IMR-90 (cell line): Measurements from ENCODE around the gene PPP2R5A. TPM values are rescaled to one million over a fixed set of nuclear protein-coding genes. Genes with fewer than 3 reads are reported as not detected.

Source experiments
- ATAC-seq: fragments of 200-7000 bp; cut with Tn5 transposase; 2 replicates; pipeline ENCODE4 v1.9.1; 2020; ENCODE audit warnings: low read depth, mild to moderate bottlenecking, moderate library complexity
- Bru-seq: library from RNA; stranded (reverse); fragments of 400-500 nt; gene quantifications from one replicate; lab custom pipeline; 2021; lab: Mats Ljungman, UMichigan
- BruChase-seq, 2 experiments: library from RNA; stranded (reverse); fragments of 400-500 nt; gene quantifications; one replicate each; lab custom pipeline; 2021; lab: Mats Ljungman, UMichigan
- BruUV-seq: library from RNA; stranded (reverse); fragments of 400-500 nt; replicated peaks from 2 replicates; lab custom pipeline; 2021; lab: Mats Ljungman, UMichigan
- CTCF ChIA-PET: fragments of 300-600 bp; formaldehyde crosslinking; extraction: SDS; loops from one replicate; lab custom pipeline; 2021; ENCODE audit warnings: antibody characterized with exemption; lab: Yijun Ruan, JAX
- POLR2A ChIA-PET: fragments of 300-600 bp; sonication (Branson Sonifier 250); formaldehyde crosslinking; loops from one replicate; lab custom pipeline; 2022; ENCODE audit warnings: antibody characterized with exemption; ENCODE audit not compliant: unreplicated experiment; lab: Charles Lee
- DNase-seq: peaks from one replicate; pipeline ENCODE4 v3.0.0; 2013
- H2AFZ ChIP-seq: replicated peaks from 2 replicates; pipeline ENCODE3; 2013; ENCODE audit warnings: low read length, mild to moderate bottlenecking; ENCODE audit not compliant: poor library complexity
- H2AK5ac ChIP-seq: 2 replicates; pipeline ENCODE4 v1.6.1; 2013; ENCODE audit warnings: low read depth, low read length, inconsistent platforms
- H2AK9ac ChIP-seq: replicated peaks from 2 replicates; pipeline ENCODE3; 2013; ENCODE audit warnings: mild to moderate bottlenecking, low read depth, low read length, moderate library complexity; ENCODE audit not compliant: poor library complexity
- H2BK120ac ChIP-seq: 2 replicates; pipeline ENCODE4 v1.6.1; 2013; ENCODE audit warnings: low read depth, low read length, inconsistent platforms
- H2BK15ac ChIP-seq: 3 replicates; pipeline ENCODE4 v1.6.1; 2013; ENCODE audit warnings: low read depth, low read length, inconsistent platforms
- H2BK20ac ChIP-seq: 2 replicates; pipeline ENCODE4 v1.6.1; 2013; ENCODE audit warnings: low read depth, mild to moderate bottlenecking, inconsistent platforms, low read length, moderate library complexity
- H2BK5ac ChIP-seq: 2 replicates; pipeline ENCODE4 v1.6.1; 2013; ENCODE audit warnings: mild to moderate bottlenecking, low read depth, low read length, inconsistent platforms; ENCODE audit not compliant: poor library complexity, severe bottlenecking
- H3K14ac ChIP-seq: replicated peaks from 2 replicates; pipeline ENCODE4 v1.6.1; 2013; ENCODE audit warnings: low read depth, low read length, inconsistent platforms
- H3K18ac ChIP-seq: 2 replicates; pipeline ENCODE4 v1.6.1; 2013; ENCODE audit warnings: low read depth, low read length, control low read depth
- H3K23ac ChIP-seq: 2 replicates; pipeline ENCODE4 v1.6.1; 2013; ENCODE audit warnings: low read depth, low read length, inconsistent platforms
- H3K27ac ChIP-seq: 2 replicates; pipeline ENCODE4 v1.5.1; 2013; ENCODE audit warnings: mild to moderate bottlenecking, control low read depth, low read length; ENCODE audit not compliant: insufficient read depth
- H3K27me3 ChIP-seq: 2 replicates; pipeline ENCODE4 v1.6.1; 2013; ENCODE audit warnings: low read length; ENCODE audit not compliant: control insufficient read depth, insufficient read depth
- H3K36me3 ChIP-seq: 2 replicates; pipeline ENCODE4 v1.6.1; 2013; ENCODE audit warnings: low read length, mixed read lengths; ENCODE audit not compliant: control insufficient read depth, insufficient read depth
- H3K4ac ChIP-seq: 2 replicates; pipeline ENCODE4 v1.6.1; 2013; ENCODE audit warnings: low read depth, low read length, inconsistent platforms
- H3K4me1 ChIP-seq: 2 replicates; pipeline ENCODE4 v1.6.1; 2013; ENCODE audit warnings: low read length, mixed read lengths; ENCODE audit not compliant: control insufficient read depth, insufficient read depth
- H3K4me2 ChIP-seq: 2 replicates; pipeline ENCODE4 v1.6.1; 2013; ENCODE audit warnings: low read depth, mild to moderate bottlenecking, control low read depth, low read length, moderate library complexity
- H3K4me3 ChIP-seq: 2 replicates; pipeline ENCODE4 v1.5.1; 2013; ENCODE audit warnings: low read depth, mild to moderate bottlenecking, control low read depth, low read length, moderate library complexity; ENCODE audit not compliant: insufficient read depth
- H3K56ac ChIP-seq: 2 replicates; pipeline ENCODE4 v1.6.1; 2013; ENCODE audit warnings: low read length, inconsistent platforms; ENCODE audit not compliant: insufficient read depth; ENCODE audit errors: extremely low read depth
- H3K79me1 ChIP-seq, 2 experiments: 2 replicates each; pipeline ENCODE4 v1.6.1; 2013; ENCODE audit warnings: low read length in 2 of 2, inconsistent platforms in 1 of 2, low read depth in 1 of 2
- H3K9ac ChIP-seq: 2 replicates; pipeline ENCODE4 v1.6.1; 2013; ENCODE audit warnings: low read depth, low read length, control low read depth
- H3K9me1 ChIP-seq: 2 replicates; pipeline ENCODE4 v1.6.1; 2013; ENCODE audit warnings: low read length, inconsistent platforms; ENCODE audit not compliant: insufficient read depth
- H3K9me3 ChIP-seq: 2 replicates; pipeline ENCODE4 v1.6.1; 2013; ENCODE audit warnings: low read length; ENCODE audit not compliant: control insufficient read depth, insufficient read depth
- H4K20me1 ChIP-seq: 2 replicates; pipeline ENCODE4 v1.6.1; 2013; ENCODE audit warnings: low read length, inconsistent platforms; ENCODE audit not compliant: insufficient read depth
- H4K5ac ChIP-seq: 2 replicates; pipeline ENCODE4 v1.6.1; 2013; ENCODE audit warnings: mild to moderate bottlenecking, low read depth, low read length, control low read depth
- H4K8ac ChIP-seq, 2 experiments: 2 replicates each; pipeline ENCODE4 v1.6.1; 2013; ENCODE audit warnings: low read depth in 2 of 2, low read length in 2 of 2, control low read depth in 1 of 2, inconsistent platforms in 1 of 2
- H4K91ac ChIP-seq: 2 replicates; pipeline ENCODE4 v1.6.1; 2013; ENCODE audit warnings: low read depth, low read length, inconsistent platforms; ENCODE audit not compliant: insufficient read depth
- BHLHE40 ChIP-seq: fragments of 150-350 bp; IDR thresholded peaks from 2 replicates; pipeline ENCODE4 v1.6.1; 2016; ENCODE audit warnings: mild to moderate bottlenecking, low read depth, low read length
- CHD1 ChIP-seq: IDR thresholded peaks from 2 replicates; pipeline ENCODE4 v1.6.1; 2012; ENCODE audit warnings: low read depth, low read length, improper control_type of control experiment
- MAFK ChIP-seq: IDR thresholded peaks from 2 replicates; pipeline ENCODE4 v1.6.1; 2012; ENCODE audit warnings: low read depth, low read length, improper control_type of control experiment
- MAZ ChIP-seq: IDR thresholded peaks from 2 replicates; pipeline ENCODE4 v1.6.1; 2012; ENCODE audit warnings: low read depth, mild to moderate bottlenecking, low read length, improper control_type of control experiment, moderate library complexity, borderline replicate concordance
- MXI1 ChIP-seq: IDR thresholded peaks from 2 replicates; pipeline ENCODE4 v1.6.1; 2012; ENCODE audit warnings: low read depth, mild to moderate bottlenecking, low read length, moderate library complexity, borderline replicate concordance
- NFE2L2 ChIP-seq: fragments of 150-350 bp; IDR thresholded peaks from 2 replicates; pipeline ENCODE4 v1.6.1; 2016; ENCODE audit warnings: low read depth, mild to moderate bottlenecking, low read length
- RAD21 ChIP-seq: IDR thresholded peaks from 2 replicates; pipeline ENCODE4 v1.6.1; 2012; ENCODE audit warnings: low read length, improper control_type of control experiment
- RCOR1 ChIP-seq: IDR thresholded peaks from 2 replicates; pipeline ENCODE4 v1.6.1; 2012; ENCODE audit warnings: mild to moderate bottlenecking, low read length, improper control_type of control experiment; ENCODE audit not compliant: insufficient replicate concordance
- RFX5 ChIP-seq: IDR thresholded peaks from 2 replicates; pipeline ENCODE4 v1.8.0; 2012; ENCODE audit warnings: low read depth, mild to moderate bottlenecking, low read length, moderate library complexity
- SMC3 ChIP-seq: fragments of 150-350 bp; IDR thresholded peaks from 2 replicates; pipeline ENCODE4 v1.6.1; 2016; ENCODE audit warnings: low read depth, mild to moderate bottlenecking, antibody characterized with exemption, low read length, moderate library complexity
- WGBS, 2 experiments: methylation state at CpG; one replicate each; pipeline versions ENCODE4 v1.1.5 to v1.1.7; 2013; ENCODE audit warnings: missing lambda C conversion rate in 2 of 2; ENCODE audit not compliant: insufficient read length in 1 of 2; ENCODE audit errors: extremely low coverage in 2 of 2; 5-methylcytosine and 5-hydroxymethylcytosine counted together
- dilution Hi-C: fragments of 300-500 bp; cut with HindIII; formaldehyde crosslinking; loops from one replicate; pipeline ENCODE4 v1.14.3; 2018; ENCODE audit warnings: low sequenced_read_pairs; ENCODE audit not compliant: unreplicated experiment
- in situ Hi-C: fragments of 300-500 bp; cut with MboI; formaldehyde crosslinking; loops from 3 replicates; pipeline ENCODE4 v1.14.3; 2019; ENCODE audit warnings: low sequenced_read_pairs, inconsistent platforms, mixed read lengths
- intact Hi-C: fragments of 100-400 bp; cut with micrococcal nuclease; formaldehyde crosslinking; loops from 2 replicates; pipeline ENCODE4 v1.10.0; 2022
- long read RNA-seq: library from polyadenylated mRNA; unstranded; transcript quantifications from one replicate; pipeline ENCODE4 v2.0.0, GENCODE V29; 2021; ENCODE audit not compliant: unreplicated experiment
- polyA plus RNA-seq, 3 experiments: library from polyadenylated mRNA; depleted of rRNA; stranded (reverse); fragments of >200 nt; gene quantifications; 2 replicates each; pipeline ENCODE4 v1.2.3, GENCODE V29; 2012; ENCODE audit warnings: low replicate concordance in 1 of 3
- total RNA-seq: library from RNA; depleted of rRNA; stranded (reverse); fragments of >200 nt; gene quantifications from 2 replicates; pipeline ENCODE4 v1.2.3, GENCODE V29; 2012; rRNA removed
- TF ChIP-seq, protein P1 (sequence below): fragments of 150-350 bp; IDR thresholded peaks from 2 replicates; pipeline ENCODE4 v1.6.1; 2016; ENCODE audit warnings: low read depth, mild to moderate bottlenecking, low read length, moderate library complexity, borderline replicate concordance

Gene PPP2R5A
- 8.4 and 15.3 TPM in 2 replicates for total RNA-seq
- 10.3 and 12.6 TPM in 2 replicates for polyA plus RNA-seq (2012; rRNA removed)
- 4.8 and 4.9 TPM in 2 replicates for polyA plus RNA-seq (2012; cell fraction: cytosol; rRNA removed)
- polyA plus RNA-seq (2012; cell fraction: nucleus; rRNA removed; ENCODE audit: low replicate concordance): 3.6 and 11.5 TPM in 2 replicates
- Bru-seq, nascent RNA: percentile 76 among the genes with signal in this experiment
- BruChase-seq, experiment 1, labeled RNA remaining after a 6-hour chase: percentile 74 among the genes with signal in this experiment
- percentile 71 among the genes with signal in this experiment for BruChase-seq, experiment 2, labeled RNA remaining after a 2-hour chase
- long read RNA-seq, transcript PPP2R5A-201 (13 exons, 3,128 nt): major isoform, 13 of 18 reads
- long read RNA-seq, partial matches to known transcripts: 2 of 18 reads
- long read RNA-seq, other reads (novel, unspliced or antisense): 3 of 18 reads

DNA sequence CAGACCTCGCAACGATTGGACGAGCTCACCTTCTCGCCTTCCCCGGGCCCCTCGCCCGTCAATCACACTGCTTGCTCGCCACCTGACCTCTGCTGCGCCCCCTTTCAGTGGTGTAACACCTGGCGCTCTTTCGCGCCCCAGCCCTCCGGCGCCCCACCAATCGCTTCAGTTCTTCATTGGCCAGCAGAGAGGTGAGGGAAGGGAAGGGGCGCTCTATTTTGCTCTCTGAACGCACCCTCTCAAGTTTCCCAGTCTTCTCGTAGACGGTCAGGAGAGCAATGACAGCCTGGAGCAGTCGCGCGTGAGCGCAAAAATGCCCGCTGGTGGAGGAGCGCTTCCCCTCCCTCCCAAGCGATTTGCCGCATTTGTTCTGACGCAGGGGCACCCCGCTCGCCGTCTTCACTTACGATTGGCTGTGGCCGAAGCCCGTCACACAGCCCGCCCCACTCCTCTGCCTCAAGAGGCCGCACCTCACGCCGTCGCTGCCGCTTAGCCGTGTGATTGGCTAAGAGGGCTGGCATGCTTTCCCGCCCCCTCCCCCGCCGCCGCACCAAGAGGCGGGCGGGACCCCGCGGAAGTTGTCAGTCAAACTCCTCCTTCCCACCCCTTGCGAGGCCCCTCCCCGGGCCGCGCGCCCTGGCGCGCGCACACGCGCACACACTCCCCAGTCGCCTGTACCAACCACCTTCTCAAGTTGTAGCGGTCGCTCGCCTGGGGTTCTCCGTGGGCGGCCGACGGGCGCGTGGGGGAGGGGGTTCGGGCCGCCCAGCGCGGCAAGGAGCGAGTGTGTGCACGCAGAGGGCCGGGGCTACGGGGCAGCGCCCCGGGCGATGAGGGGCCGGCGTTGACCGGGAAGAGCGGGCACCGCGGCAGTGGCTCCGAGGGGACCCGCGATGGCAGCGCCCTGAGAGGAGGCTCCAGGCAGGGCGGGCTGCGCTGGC lies at the start of gene PPP2R5A:
Gene PPP2R5A, plus strand, starts transcription at position 667 of the 941 bp plus-strand sequence. CDS start 701 bp downstream, outside the sequence.
- Histone ChIP-seq H4K5ac (0 out of 2 replicates have a peak within 1 kb of the TSS, but pooled peaks have one; percentile 8), H3K9me3 (no peaks in the 10 kb centered on the region), H3K4me3 (peak within 1 kb of the TSS; percentile 85), H2BK120ac (peak within 1 kb of the TSS; percentile 42), H2AK5ac (peak within 1 kb of the TSS; percentile 11; the same call in 1 of the 2 replicates), H3K9ac (peak within 1 kb of the TSS; percentile 65), H3K79me1 (peaks cover 8 to 35% of the 10 kb centered on the region in 2 experiments; a peak in 2 of 4 replicates), H3K36me3 (no peaks in the 10 kb centered on the region), H3K4me1 (peaks cover 5% of the 10 kb centered on the region), H3K4ac (peak within 1 kb of the TSS; percentile 89), H2BK5ac (peak within 1 kb of the TSS; percentile 77), H3K18ac (peak within 1 kb of the TSS; percentile 50), H3K14ac (peak within 1 kb of the TSS; percentile 83), H2AFZ (peak within 1 kb of the TSS; percentile 99), H4K91ac (peak within 1 kb of the TSS; percentile 50), H3K23ac (peak within 1 kb of the TSS; percentile 34), H3K9me1 (no peaks in the 10 kb centered on the region; the same call in 1 of the 2 replicates), H4K20me1 (peaks cover 20% of the 10 kb centered on the region; the same call in 1 of the 2 replicates), H2AK9ac (peak within 1 kb of the TSS; percentile 77), H3K4me2 (peak within 1 kb of the TSS; percentile 84), H4K8ac (peak within 1 kb of the TSS; percentile 9 to 75; a peak in 2 of 4 replicates), H3K27me3 (no peaks in the 10 kb centered on the region), H3K56ac (peak within 1 kb of the TSS; percentile 68), H3K27ac (peak within 1 kb of the TSS; percentile 91), H2BK20ac (0 out of 2 replicates have a peak within 1 kb of the TSS, but pooled peaks have one; percentile 16), H2BK15ac (no peak within 1 kb of the TSS; the same call in 2 of the 3 replicates)
- no TSS peak for BruUV-seq
- ATAC-seq: peak; percentile 95
- dilution Hi-C loops (no loop called here), intact Hi-C loops (loop anchor here (5.0 kb wide), 2 partner anchors 108 to 198 kb away; no protein-coding TSS in a partner anchor), in situ Hi-C loops (no loop called here)
- ChIA-PET POLR2A (no interaction called here), CTCF (no interaction called here)
- WGBS, 2 experiments: 0% methylated on average over 30 of the region's 92 CpGs; no CpG with 5 or more reads in 1 of the 2 experiments
- peak; percentile 99 for DNase-seq
- TF ChIP-seq, protein P1, sequence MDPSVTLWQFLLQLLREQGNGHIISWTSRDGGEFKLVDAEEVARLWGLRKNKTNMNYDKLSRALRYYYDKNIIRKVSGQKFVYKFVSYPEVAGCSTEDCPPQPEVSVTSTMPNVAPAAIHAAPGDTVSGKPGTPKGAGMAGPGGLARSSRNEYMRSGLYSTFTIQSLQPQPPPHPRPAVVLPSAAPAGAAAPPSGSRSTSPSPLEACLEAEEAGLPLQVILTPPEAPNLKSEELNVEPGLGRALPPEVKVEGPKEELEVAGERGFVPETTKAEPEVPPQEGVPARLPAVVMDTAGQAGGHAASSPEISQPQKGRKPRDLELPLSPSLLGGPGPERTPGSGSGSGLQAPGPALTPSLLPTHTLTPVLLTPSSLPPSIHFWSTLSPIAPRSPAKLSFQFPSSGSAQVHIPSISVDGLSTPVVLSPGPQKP: no peak
- TF ChIP-seq RFX5 (no peak), NFE2L2 (no peak), RAD21 (peak; percentile 20; the same call in 1 of the 2 replicates), SMC3 (no peak), MAFK (no peak), RCOR1 (no peak), CHD1 (no peak), MXI1 (peak; percentile 57; the same call in 1 of the 2 replicates), MAZ (peak; percentile 90; the same call in 1 of the 2 replicates), BHLHE40 (0 out of 2 replicates have a peak, but pooled peaks have one; percentile 17)
